HepG2 (cell line): Measurements from ENCODE around the gene EVA1A. TPM values are rescaled to one million over a fixed set of nuclear protein-coding genes. Genes with fewer than 3 reads are reported as not detected.
A peak's percentile ranks its signal among the peaks of the same experiment; 100 is the strongest.

ENCODE experiments used
- EED ChIP-seq: sonication (generic); formaldehyde crosslinking; IDR thresholded peaks from 2 replicates; pipeline ENCODE4 v1.5.0; 2020; ENCODE audit warnings: mild to moderate bottlenecking, missing genetic modification reagents
- GABPA ChIP-seq, 2 experiments: IDR thresholded peaks; 2 replicates each; pipeline ENCODE4 v1.6.1; 2011 to 2016; ENCODE audit warnings: low read depth in 2 of 2, low read length in 1 of 2, missing biosample characterization in 1 of 2, missing genetic modification characterization in 1 of 2
- IKZF1 ChIP-seq: fragments of 450-650 bp; IDR thresholded peaks from 2 replicates; pipeline ENCODE4 v1.7.1; 2016
- KAT8 ChIP-seq: IDR thresholded peaks from 2 replicates; pipeline ENCODE4 v1.6.1; 2016; ENCODE audit warnings: missing genetic modification reagents, missing compliant biosample characterization
- MATR3 ChIP-seq: sonication (generic); formaldehyde crosslinking; IDR thresholded peaks from 2 replicates; pipeline ENCODE4 v1.4.0; 2020; ENCODE audit warnings: missing genetic modification reagents
- MLLT10 ChIP-seq: sonication (generic); formaldehyde crosslinking; IDR thresholded peaks from 2 replicates; pipeline ENCODE4 v1.4.0; 2020; ENCODE audit warnings: missing genetic modification reagents
- PTBP1 ChIP-seq: fragments of 200-400 bp; formaldehyde crosslinking; IDR thresholded peaks from 2 replicates; pipeline ENCODE4 v1.6.1; 2018; ENCODE audit warnings: low read length, low read depth; ENCODE audit not compliant: poor library complexity, severe bottlenecking
- RNF2 ChIP-seq: fragments of 450-650 bp; conservative IDR thresholded peaks from 2 replicates; pipeline ENCODE4 v1.6.1; 2016; ENCODE audit warnings: low read depth
- SMC3 ChIP-seq: IDR thresholded peaks from 2 replicates; pipeline ENCODE4 v1.6.1; 2011; ENCODE audit warnings: low read length, improper control_type of control experiment
- SOX6 ChIP-seq, 2 experiments: fragments of 450-650 bp in 1 of 2; sonication (generic) in 1 of 2; formaldehyde crosslinking in 1 of 2; IDR thresholded peaks; 2 replicates each; pipeline versions ENCODE4 v1.4.0 to v1.6.1; 2017 to 2020; ENCODE audit warnings: antibody characterized with exemption in 1 of 2, mild to moderate bottlenecking in 1 of 2, missing genetic modification reagents in 1 of 2
- ZNF326 ChIP-seq: sonication (generic); formaldehyde crosslinking; IDR thresholded peaks from 2 replicates; pipeline ENCODE4 v1.4.0; 2020; ENCODE audit warnings: missing genetic modification reagents, borderline replicate concordance
- ZNF772 ChIP-seq: sonication (generic); formaldehyde crosslinking; IDR thresholded peaks from 2 replicates; pipeline ENCODE4 v1.5.0; 2020; ENCODE audit warnings: mild to moderate bottlenecking, missing genetic modification reagents
- polyA plus RNA-seq, 8 experiments: library from polyadenylated mRNA; depleted of rRNA in 3 of 8; stranded (reverse) in 7 of 8; unstranded in 1 of 8; fragments of >200 nt; fragmentation: Illumina TruSeq in 4 of 8; extraction: Trizol in 4 of 8; gene quantifications; 2 replicates each; pipeline versions ENCODE4 v1.2.1 to v1.2.3, GENCODE V29; 2011 to 2016; ENCODE audit warnings: low read depth in 4 of 8, missing spikeins in 1 of 8, mixed read lengths in 1 of 8; ENCODE audit not compliant: insufficient read depth in 1 of 8
- total RNA-seq, 5 experiments: library from RNA; depleted of rRNA; stranded (reverse); fragments of >200 nt; fragmentation: Illumina TruSeq; extraction: Trizol; gene quantifications; 2 replicates each; pipeline ENCODE4 v1.2.3, GENCODE V29; 2016; ENCODE audit warnings: low read depth in 1 of 5
- TF ChIP-seq, protein P1 (sequence below): sonication (generic); formaldehyde crosslinking; IDR thresholded peaks from 2 replicates; pipeline ENCODE4 v1.4.0; 2020; ENCODE audit warnings: mild to moderate bottlenecking, missing genetic modification reagents, borderline replicate concordance
- TF ChIP-seq, protein P2 (sequence below): sonication (generic); formaldehyde crosslinking; conservative IDR thresholded peaks from 2 replicates; pipeline ENCODE4 v1.4.0; 2020; ENCODE audit warnings: missing genetic modification reagents
- TF ChIP-seq, protein P3 (sequence below), 2 experiments: fragments of 450-650 bp in 1 of 2; sonication (generic) in 1 of 2; formaldehyde crosslinking in 1 of 2; IDR thresholded peaks; 2 replicates each; pipeline versions ENCODE4 v1.6.1 to v1.8.0; 2016 to 2022; ENCODE audit warnings: antibody characterized with exemption in 1 of 2, mild to moderate bottlenecking in 1 of 2, missing genetic modification reagents in 1 of 2

EVA1A gene
- total and polyA plus RNA-seq, 2 of the 13 experiments (the other 11 are each of a cell fraction or from before 2014, with no cell fraction given) = 57.5 to 57.8 TPM

DNA sequence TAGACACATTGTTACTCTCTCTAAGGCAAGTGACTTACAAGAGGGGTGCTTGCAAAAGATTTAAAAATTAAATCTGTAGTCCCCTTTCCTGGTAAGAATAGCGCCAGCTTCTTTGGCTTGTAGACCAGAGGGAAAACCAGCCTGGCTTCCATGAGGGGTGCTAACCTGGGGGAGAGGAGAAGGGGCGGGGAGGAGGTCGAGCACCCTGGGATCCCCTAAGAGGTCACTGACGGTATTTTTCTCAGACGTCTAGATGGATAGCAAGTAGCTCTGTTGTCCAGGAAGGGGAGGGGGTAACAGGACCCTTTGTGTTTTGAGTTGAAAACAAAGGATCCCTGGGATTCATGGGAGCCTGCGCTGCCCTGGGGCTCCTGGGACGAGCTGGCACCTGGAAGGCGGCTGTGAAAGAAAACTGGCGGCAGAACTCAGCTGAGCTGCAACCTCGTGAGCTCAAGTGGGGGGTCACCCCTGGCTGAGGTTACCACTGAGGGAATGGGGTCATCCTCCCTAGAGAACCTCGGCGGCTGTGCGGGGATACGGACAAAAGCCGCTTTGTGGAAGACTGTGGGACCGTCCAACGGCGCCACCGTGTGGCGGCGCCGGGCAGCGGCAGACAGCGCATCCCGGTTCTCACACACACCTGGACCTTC is 48.1 kb upstream of the EVA1A start (continued):
- TF ChIP-seq, protein P1, sequence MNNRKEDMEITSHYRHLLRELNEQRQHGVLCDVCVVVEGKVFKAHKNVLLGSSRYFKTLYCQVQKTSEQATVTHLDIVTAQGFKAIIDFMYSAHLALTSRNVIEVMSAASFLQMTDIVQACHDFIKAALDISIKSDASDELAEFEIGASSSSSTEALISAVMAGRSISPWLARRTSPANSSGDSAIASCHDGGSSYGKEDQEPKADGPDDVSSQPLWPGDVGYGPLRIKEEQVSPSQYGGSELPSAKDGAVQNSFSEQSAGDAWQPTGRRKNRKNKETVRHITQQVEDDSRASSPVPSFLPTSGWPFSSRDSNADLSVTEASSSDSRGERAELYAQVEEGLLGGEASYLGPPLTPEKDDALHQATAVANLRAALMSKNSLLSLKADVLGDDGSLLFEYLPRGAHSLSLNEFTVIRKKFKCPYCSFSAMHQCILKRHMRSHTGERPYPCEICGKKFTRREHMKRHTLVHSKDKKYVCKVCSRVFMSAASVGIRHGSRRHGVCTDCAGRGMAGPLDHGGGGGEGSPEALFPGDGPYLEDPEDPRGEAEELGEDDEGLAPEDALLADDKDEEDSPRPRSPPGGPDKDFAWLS (CRISPR knock-in tag) = no peak
- peak; percentile 86; the same call in 1 of the 2 replicates for TF ChIP-seq SMC3
- TF ChIP-seq GABPA (IDR thresholded peaks at IDR 0.05; ENCODE audit: low read depth, low read length) = no peak
- TF ChIP-seq GABPA (CRISPR knock-in tag; IDR thresholded peaks at IDR 0.05; ENCODE audit: low read depth) = no peak
- peak; percentile 83 for TF ChIP-seq ZNF772 (CRISPR knock-in tag)
- TF ChIP-seq MATR3 (CRISPR knock-in tag) = no peak
- no peak for TF ChIP-seq ZNF326 (CRISPR knock-in tag)
- TF ChIP-seq PTBP1 = no peak
- no peak for TF ChIP-seq SOX6 (IDR thresholded peaks at IDR 0.05)
- TF ChIP-seq SOX6 (CRISPR knock-in tag; IDR thresholded peaks at IDR 0.05) = peak; percentile 79
- TF ChIP-seq MLLT10 = no peak
- peak; percentile 54; the same call in 1 of the 2 replicates for TF ChIP-seq EED (CRISPR knock-in tag)
- TF ChIP-seq, protein P2, sequence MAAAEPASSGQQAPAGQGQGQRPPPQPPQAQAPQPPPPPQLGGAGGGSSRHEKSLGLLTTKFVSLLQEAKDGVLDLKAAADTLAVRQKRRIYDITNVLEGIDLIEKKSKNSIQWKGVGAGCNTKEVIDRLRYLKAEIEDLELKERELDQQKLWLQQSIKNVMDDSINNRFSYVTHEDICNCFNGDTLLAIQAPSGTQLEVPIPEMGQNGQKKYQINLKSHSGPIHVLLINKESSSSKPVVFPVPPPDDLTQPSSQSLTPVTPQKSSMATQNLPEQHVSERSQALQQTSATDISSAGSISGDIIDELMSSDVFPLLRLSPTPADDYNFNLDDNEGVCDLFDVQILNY (CRISPR knock-in tag) = no peak
- TF ChIP-seq KAT8 (CRISPR knock-in tag) = peak; percentile 57
- TF ChIP-seq IKZF1 = no peak
- no peak for TF ChIP-seq RNF2
- TF ChIP-seq, protein P3, sequence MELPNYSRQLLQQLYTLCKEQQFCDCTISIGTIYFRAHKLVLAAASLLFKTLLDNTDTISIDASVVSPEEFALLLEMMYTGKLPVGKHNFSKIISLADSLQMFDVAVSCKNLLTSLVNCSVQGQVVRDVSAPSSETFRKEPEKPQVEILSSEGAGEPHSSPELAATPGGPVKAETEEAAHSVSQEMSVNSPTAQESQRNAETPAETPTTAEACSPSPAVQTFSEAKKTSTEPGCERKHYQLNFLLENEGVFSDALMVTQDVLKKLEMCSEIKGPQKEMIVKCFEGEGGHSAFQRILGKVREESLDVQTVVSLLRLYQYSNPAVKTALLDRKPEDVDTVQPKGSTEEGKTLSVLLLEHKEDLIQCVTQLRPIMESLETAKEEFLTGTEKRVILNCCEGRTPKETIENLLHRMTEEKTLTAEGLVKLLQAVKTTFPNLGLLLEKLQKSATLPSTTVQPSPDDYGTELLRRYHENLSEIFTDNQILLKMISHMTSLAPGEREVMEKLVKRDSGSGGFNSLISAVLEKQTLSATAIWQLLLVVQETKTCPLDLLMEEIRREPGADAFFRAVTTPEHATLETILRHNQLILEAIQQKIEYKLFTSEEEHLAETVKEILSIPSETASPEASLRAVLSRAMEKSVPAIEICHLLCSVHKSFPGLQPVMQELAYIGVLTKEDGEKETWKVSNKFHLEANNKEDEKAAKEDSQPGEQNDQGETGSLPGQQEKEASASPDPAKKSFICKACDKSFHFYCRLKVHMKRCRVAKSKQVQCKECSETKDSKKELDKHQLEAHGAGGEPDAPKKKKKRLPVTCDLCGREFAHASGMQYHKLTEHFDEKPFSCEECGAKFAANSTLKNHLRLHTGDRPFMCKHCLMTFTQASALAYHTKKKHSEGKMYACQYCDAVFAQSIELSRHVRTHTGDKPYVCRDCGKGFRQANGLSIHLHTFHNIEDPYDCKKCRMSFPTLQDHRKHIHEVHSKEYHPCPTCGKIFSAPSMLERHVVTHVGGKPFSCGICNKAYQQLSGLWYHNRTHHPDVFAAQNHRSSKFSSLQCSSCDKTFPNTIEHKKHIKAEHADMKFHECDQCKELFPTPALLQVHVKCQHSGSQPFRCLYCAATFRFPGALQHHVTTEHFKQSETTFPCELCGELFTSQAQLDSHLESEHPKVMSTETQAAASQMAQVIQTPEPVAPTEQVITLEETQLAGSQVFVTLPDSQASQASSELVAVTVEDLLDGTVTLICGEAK (IDR thresholded peaks at IDR 0.05) = no peak
- TF ChIP-seq, protein P3 (CRISPR knock-in tag; IDR thresholded peaks at IDR 0.05) = no peak
